Left ventricle myocardium inferior (tissue), 1 donor: Measurements from ENCODE around the gene ADAP1. TPM values are rescaled to one million over a fixed set of nuclear protein-coding genes. Genes with fewer than 3 reads are reported as not detected.

Experiments used
- DNase-seq: peaks from one replicate; pipeline ENCODE4 v3.0.0-alpha.2; 2020
- H3K27ac ChIP-seq: fragments of 200-600 bp; replicated peaks from 2 replicates; pipeline ENCODE4 v1.8.0; 2021
- H3K27me3 ChIP-seq: fragments of 200-600 bp; 2 replicates; pipeline ENCODE4 v1.8.0; 2021; ENCODE audit warnings: low read depth
- H3K36me3 ChIP-seq: fragments of 200-600 bp; 2 replicates; pipeline ENCODE4 v1.8.0; 2021
- H3K4me1 ChIP-seq: fragments of 200-600 bp; 2 replicates; pipeline ENCODE4 v1.8.0; 2021
- H3K4me3 ChIP-seq: fragments of 200-600 bp; 2 replicates; pipeline ENCODE4 v1.8.0; 2021; ENCODE audit warnings: mild to moderate bottlenecking, moderate library complexity
- H3K9me3 ChIP-seq: fragments of 200-600 bp; replicated peaks from 2 replicates; pipeline ENCODE4 v1.8.0; 2021
- CTCF ChIP-seq: fragments of 200-600 bp; IDR thresholded peaks from 2 replicates; pipeline ENCODE4 v1.8.0; 2021; ENCODE audit warnings: antibody characterized with exemption, mild to moderate bottlenecking, borderline replicate concordance
- intact Hi-C: fragments of 100-400 bp; cut with micrococcal nuclease; formaldehyde crosslinking; loops from one replicate; pipeline ENCODE4 v1.11.0; 2022
- total RNA-seq: library from RNA; stranded (reverse); fragmentation: NEBNext Ultra II Directional; extraction: Animal tissue kit (Norgen Biotek cat#: 25700); gene quantifications from one replicate; pipeline ENCODE4 v1.2.1, GENCODE V29; 2021
- donor health status: DM: no; HTN: yes; CAD: no; lungs with severe emphysema.

Gene ADAP1
- total RNA-seq, 1 donor from 2014 or later, result 8.4 TPM

- no peak for TF ChIP-seq CTCF
- no peak for DNase-seq
- H3K27ac ChIP-seq, result no peak overlapping the region
- no peak overlapping the region for H3K4me3 ChIP-seq
- H3K4me1 ChIP-seq, result no peaks in the 10 kb centered on the region
- H3K9me3 ChIP-seq, result peaks cover 7% of the 10 kb centered on the region
- no peaks in the 10 kb centered on the region for H3K36me3 ChIP-seq
- intact Hi-C loops, result no loop called here
- H3K27me3 ChIP-seq, result peaks cover 7% of the 10 kb centered on the region
These were observed 18.6 kb downstream of the ADAP1 start for GRCh38 chr7:935874-936385.

- no peak overlapping the region for H3K27ac ChIP-seq
- no peaks in the 10 kb centered on the region for H3K36me3 ChIP-seq
- H3K9me3 ChIP-seq, result peaks cover 1% of the 10 kb centered on the region
- DNase-seq, result no peak
- no peak for TF ChIP-seq CTCF
- H3K4me3 ChIP-seq, result no peak overlapping the region
- H3K27me3 ChIP-seq, result peaks cover 7% of the 10 kb centered on the region
- no peaks in the 10 kb centered on the region for H3K4me1 ChIP-seq
- intact Hi-C loops, result no loop called here
These were observed 19.2 kb downstream of the ADAP1 start for GRCh38 chr7:935164-935873.

- H3K27me3 ChIP-seq, result peaks cover 7% of the 10 kb centered on the region
- H3K4me3 ChIP-seq, result no peak overlapping the region
- H3K27ac ChIP-seq, result no peak overlapping the region
- no peak for DNase-seq
- no peaks in the 10 kb centered on the region for H3K4me1 ChIP-seq
- TF ChIP-seq CTCF, result no peak
- intact Hi-C loops, result no loop called here
- no peaks in the 10 kb centered on the region for H3K9me3 ChIP-seq
- H3K36me3 ChIP-seq, result no peaks in the 10 kb centered on the region
These were observed 19.9 kb downstream of the ADAP1 start for GRCh38 chr7:934469-935163.

- no peaks in the 10 kb centered on the region for H3K4me1 ChIP-seq
- no peak overlapping the region for H3K27ac ChIP-seq
- intact Hi-C loops, result no loop called here
- TF ChIP-seq CTCF, result no peak
- no peaks in the 10 kb centered on the region for H3K9me3 ChIP-seq
- H3K36me3 ChIP-seq, result no peaks in the 10 kb centered on the region
- H3K4me3 ChIP-seq, result no peak overlapping the region
- DNase-seq, result no peak
- H3K27me3 ChIP-seq, result peaks cover 7% of the 10 kb centered on the region
These were observed 21.9 kb downstream of the ADAP1 start for GRCh38 chr7:932651-932975.

- DNase-seq, result no peak
- Histone ChIP-seq H3K4me1 (no peaks in the 10 kb centered on the region), H3K36me3 (no peaks in the 10 kb centered on the region), H3K27ac (no peak overlapping the region), H3K27me3 (peaks cover 7% of the 10 kb centered on the region), H3K9me3 (no peaks in the 10 kb centered on the region), H3K4me3 (no peak overlapping the region)
- intact Hi-C loops, result no loop called here
- TF ChIP-seq CTCF, result no peak
These were observed 22.4 kb downstream of the ADAP1 start for GRCh38 chr7:931871-932650.
